Endothelial cell of umbilical vein (primary cell): ENCODE measurements around the gene UBE4B. TPM values are rescaled to one million over a fixed set of nuclear protein-coding genes. Genes with fewer than 3 reads are reported as not detected.

ENCODE experiments used
- BruUV-seq: library from RNA; stranded (reverse); fragments of 400-500 nt; replicated peaks from 2 replicates; lab custom pipeline; 2021; lab: Mats Ljungman, UMichigan
- CTCF ChIA-PET: fragments of 300-600, 350-600 bp; sonication (Branson Sonifier 250); formaldehyde crosslinking; loops from one replicate; lab custom pipeline; 2021; ENCODE audit warnings: antibody characterized with exemption, inconsistent platforms; lab: Charles Lee
- POLR2A ChIA-PET: fragments of 300-600, 350-600 bp; sonication (Branson Sonifier 250); formaldehyde crosslinking; loops from one replicate; lab custom pipeline; 2021; ENCODE audit warnings: antibody characterized with exemption, inconsistent platforms; lab: Charles Lee
- DNase-seq: peaks from one replicate; pipeline ENCODE4 v3.0.0-alpha.2; 2011; ENCODE audit warnings: low read depth, low spot score
- FAIRE-seq: peaks from 2 replicates; lab custom pipeline; 2011; peaks lifted over from hg19 to GRCh38; lab: Jason Lieb, UNC
- H2AFZ ChIP-seq: 2 replicates; pipeline ENCODE4 v1.6.0; 2012; ENCODE audit warnings: low read depth, low read length, control low read depth, inconsistent platforms
- H3K27ac ChIP-seq: 2 replicates; pipeline ENCODE4 v1.5.1; 2011; ENCODE audit warnings: low read depth, mild to moderate bottlenecking, control low read depth, low read length, moderate library complexity; ENCODE audit not compliant: insufficient read depth
- H3K27me3 ChIP-seq, 2 experiments: 2 replicates each; pipeline versions ENCODE4 v1.6.0 to v1.6.1; 2011; ENCODE audit warnings: low read length in 2 of 2, mixed read lengths in 1 of 2; ENCODE audit not compliant: control insufficient read depth in 2 of 2, insufficient read depth in 2 of 2
- H3K36me3 ChIP-seq, 2 experiments: 2 replicates in 1 of 2; 3 replicates in 1 of 2; pipeline ENCODE4 v1.5.1; 2011; ENCODE audit warnings: low read length in 2 of 2, mild to moderate bottlenecking in 1 of 2, moderate library complexity in 1 of 2; ENCODE audit not compliant: control insufficient read depth in 2 of 2, insufficient read depth in 2 of 2; ENCODE audit errors: extremely low read depth in 1 of 2
- H3K4me1 ChIP-seq: 3 replicates; pipeline ENCODE4 v1.5.1; 2011; ENCODE audit warnings: mild to moderate bottlenecking, low read length; ENCODE audit not compliant: control insufficient read depth, insufficient read depth; ENCODE audit errors: extremely low read depth
- H3K4me2 ChIP-seq: 2 replicates; pipeline ENCODE4 v1.6.1; 2011; ENCODE audit warnings: low read length, control low read depth, mixed read lengths; ENCODE audit not compliant: insufficient read depth
- H3K4me3 ChIP-seq, 3 experiments: fragments of 200-600 bp in 1 of 3; sonication (generic), shearing (Covaris generic) in 1 of 3; replicated peaks in 1 of 3; 2 replicates each; pipeline ENCODE4 v1.5.1; 2011 to 2016; ENCODE audit warnings: control low read depth in 3 of 3, low read length in 3 of 3, mild to moderate bottlenecking in 2 of 3, inconsistent platforms in 1 of 3, low read depth in 1 of 3, moderate library complexity in 1 of 3; ENCODE audit not compliant: insufficient read depth in 1 of 3
- H3K79me2 ChIP-seq: 2 replicates; pipeline ENCODE4 v1.6.0; 2012; ENCODE audit warnings: low read length, inconsistent platforms; ENCODE audit not compliant: control insufficient read depth, insufficient read depth
- H3K9ac ChIP-seq: replicated peaks from 2 replicates; pipeline ENCODE3; 2011; ENCODE audit warnings: low read length, control low read depth; ENCODE audit not compliant: insufficient read depth; ENCODE audit errors: extremely low read depth
- H3K9me1 ChIP-seq: replicated peaks from 3 replicates; pipeline ENCODE4 v1.6.0; 2011; ENCODE audit warnings: mild to moderate bottlenecking, low read length; ENCODE audit not compliant: control insufficient read depth, insufficient read depth; ENCODE audit errors: extremely low read depth
- H3K9me3 ChIP-seq: replicated peaks from 2 replicates; pipeline ENCODE4 v1.5.1; 2012; ENCODE audit warnings: low read length, inconsistent platforms; ENCODE audit not compliant: control insufficient read depth, insufficient read depth
- H4K20me1 ChIP-seq: replicated peaks from 2 replicates; pipeline ENCODE3; 2011; ENCODE audit warnings: mild to moderate bottlenecking, low read length; ENCODE audit not compliant: control insufficient read depth, insufficient read depth; ENCODE audit errors: extremely low read depth
- CTCF ChIP-seq, 2 donors: IDR thresholded peaks; 1 replicate in 1 of 2; 2 replicates in 1 of 2; pipeline ENCODE4 v1.5.1; 2011; ENCODE audit warnings: low read length in 2 of 2, mild to moderate bottlenecking in 2 of 2, moderate library complexity in 2 of 2, control low read depth in 1 of 2, inconsistent platforms in 1 of 2, low read depth in 1 of 2; ENCODE audit not compliant: insufficient read depth in 1 of 2; ENCODE audit errors: extremely low read depth in 1 of 2
- EZH2 ChIP-seq: IDR thresholded peaks from 2 replicates; pipeline ENCODE4 v1.6.1; 2012; ENCODE audit warnings: borderline replicate concordance, low read depth, mild to moderate bottlenecking, moderate library complexity, low read length, inconsistent platforms; ENCODE audit not compliant: severe bottlenecking
- FOS ChIP-seq: IDR thresholded peaks from 2 replicates; pipeline ENCODE4 v1.6.1; 2011; ENCODE audit warnings: mild to moderate bottlenecking, low read length, moderate library complexity, borderline replicate concordance; ENCODE audit not compliant: insufficient read depth
- GATA2 ChIP-seq: IDR thresholded peaks from 2 replicates; pipeline ENCODE4 v1.7.0; 2011; ENCODE audit warnings: low read depth, mild to moderate bottlenecking, moderate library complexity, mixed read lengths, low read length; ENCODE audit not compliant: insufficient read length, insufficient read depth
- JUN ChIP-seq: IDR thresholded peaks from 2 replicates; pipeline ENCODE4 v1.6.1; 2011; ENCODE audit warnings: borderline replicate concordance, low read depth; ENCODE audit not compliant: insufficient read length, insufficient read depth
- MAX ChIP-seq: IDR thresholded peaks from 2 replicates; pipeline ENCODE4 v1.6.1; 2011; ENCODE audit not compliant: insufficient read depth, insufficient read length
- MYC ChIP-seq: IDR thresholded peaks from one replicate; pipeline ENCODE4 v1.6.1; 2011; ENCODE audit warnings: mild to moderate bottlenecking, low read depth, low read length
- POLR2A ChIP-seq: IDR thresholded peaks from 2 replicates; pipeline ENCODE4 v1.6.1; 2012; ENCODE audit warnings: low read depth, mild to moderate bottlenecking, control low read depth, low read length
- POLR2AphosphoS5 ChIP-seq: IDR thresholded peaks from 2 replicates; pipeline ENCODE4 v1.6.1; 2012; ENCODE audit warnings: low read depth, mild to moderate bottlenecking, control low read depth, low read length, moderate library complexity; ENCODE audit not compliant: insufficient read depth
- dilution Hi-C: fragments of 300-500 bp; cut with MboI; formaldehyde crosslinking; loops from one replicate; pipeline ENCODE4 v1.15.0; 2019; ENCODE audit warnings: low sequenced_read_pairs; ENCODE audit not compliant: extremely low pct_ligation_motif_present
- intact Hi-C: fragments of 100-400 bp; cut with micrococcal nuclease; formaldehyde crosslinking; loops from one replicate; pipeline ENCODE4 v1.10.0; 2022
- polyA plus RNA-seq, 4 experiments: library from polyadenylated mRNA; depleted of rRNA in 3 of 4; stranded (reverse) in 3 of 4; unstranded in 1 of 4; fragments of >200 nt; gene quantifications; 2 replicates each; pipeline versions ENCODE4 v1.2.1 to v1.2.3, GENCODE V29; 2011 to 2012; ENCODE audit warnings: missing spikeins in 1 of 4
- total RNA-seq: library from RNA; stranded (reverse); gene quantifications from 2 replicates; pipeline ENCODE4 v1.2.3, GENCODE V29; 2021

UBE4B gene
- total and polyA plus RNA-seq, 2 donors (not counting 3 experiments of a cell fraction or from before 2014, with no cell fraction given), result 17.8 to 54.5 TPM

- Histone ChIP-seq H3K4me2 (no peak overlapping the region), H4K20me1 (no peaks in the 10 kb centered on the region), H3K9me1 (no peaks in the 10 kb centered on the region), H3K79me2 (no peaks in the 10 kb centered on the region), H3K36me3 (peaks cover 0 to 13% of the 10 kb centered on the region in 2 experiments), H3K9ac (no peak overlapping the region), H3K4me3 (no peak overlapping the region), H3K27me3 (no peaks in the 10 kb centered on the region), H3K27ac (no peak overlapping the region), H3K4me1 (no peaks in the 10 kb centered on the region), H2AFZ (no peak overlapping the region), H3K9me3 (no peaks in the 10 kb centered on the region)
- intact Hi-C loops (no loop called here), dilution Hi-C loops (no loop called here)
- FAIRE-seq (no peak), DNase-seq (no peak)
- no TSS peak for BruUV-seq
- TF ChIP-seq FOS (no peak), POLR2A (no peak), GATA2 (no peak), CTCF (IDR thresholded peaks at IDR 0.05; ENCODE audit: extremely low read depth in 1 of 2, insufficient read depth in 1 of 2, low read depth in 1 of 2, low read length in 2 of 2) (no peak), MYC (no peak), JUN (no peak), MAX (no peak), EZH2 (no peak), POLR2AphosphoS5 (no peak)
- ChIA-PET CTCF (no interaction called here), POLR2A (no interaction called here)
Observed at GRCh38 chr1:10171995-10172669, 139.4 kb downstream of the UBE4B start.
